ENCODE data around the gene PKP3. TPM values are rescaled to one million over a fixed set of nuclear protein-coding genes. Genes with fewer than 3 reads are reported as not detected.

The PKP3 gene
- polyA plus RNA-seq, 1 of the 3 experiments (the other 2 are of a cell fraction) = 1.4 TPM

DNA sequence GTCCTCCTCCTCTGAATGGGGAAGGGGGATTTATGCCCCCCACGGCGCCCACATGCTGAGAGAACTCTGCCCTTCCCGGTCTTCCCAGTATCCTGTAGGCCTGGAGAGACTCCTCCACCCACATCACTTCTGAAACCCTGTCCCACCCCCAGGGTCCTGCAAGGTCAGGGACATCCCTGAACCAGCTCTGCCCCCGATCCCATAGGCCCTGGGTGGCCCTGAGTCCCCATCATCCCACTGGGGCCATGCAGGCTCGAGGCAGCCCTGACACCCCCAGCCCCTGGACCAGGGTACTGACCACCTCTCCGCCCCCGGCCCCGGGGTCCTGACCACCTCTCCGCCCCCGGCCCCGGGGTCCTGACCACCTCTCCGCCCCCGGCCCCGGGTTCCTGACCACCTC, 13.0 kb upstream of the PKP3 start:
- no peak overlapping the region for H3K27ac ChIP-seq (ENCODE audit: low read depth in 2 of 2, low read length in 1 of 2)
- H3K9me2 ChIP-seq = no peaks in the 10 kb centered on the region
- TF ChIP-seq RXRA (IDR thresholded peaks at IDR 0.05; ENCODE audit: borderline replicate concordance, low read depth) = no peak
- no peak for TF ChIP-seq RFX5 (IDR thresholded peaks at IDR 0.05; ENCODE audit: low read length)
- TF ChIP-seq TCF12 (IDR thresholded peaks at IDR 0.05) = no peak
- TF ChIP-seq YY1 (IDR thresholded peaks at IDR 0.05; ENCODE audit: low read depth) = no peak
- TF ChIP-seq, protein P1, sequence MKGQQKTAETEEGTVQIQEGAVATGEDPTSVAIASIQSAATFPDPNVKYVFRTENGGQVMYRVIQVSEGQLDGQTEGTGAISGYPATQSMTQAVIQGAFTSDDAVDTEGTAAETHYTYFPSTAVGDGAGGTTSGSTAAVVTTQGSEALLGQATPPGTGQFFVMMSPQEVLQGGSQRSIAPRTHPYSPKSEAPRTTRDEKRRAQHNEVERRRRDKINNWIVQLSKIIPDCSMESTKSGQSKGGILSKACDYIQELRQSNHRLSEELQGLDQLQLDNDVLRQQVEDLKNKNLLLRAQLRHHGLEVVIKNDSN (IDR thresholded peaks at IDR 0.05; ENCODE audit: borderline replicate concordance, low read depth) = no peak
- TF ChIP-seq FOXM1 (IDR thresholded peaks at IDR 0.05; ENCODE audit: low read depth) = no peak
- TF ChIP-seq, protein P2, sequence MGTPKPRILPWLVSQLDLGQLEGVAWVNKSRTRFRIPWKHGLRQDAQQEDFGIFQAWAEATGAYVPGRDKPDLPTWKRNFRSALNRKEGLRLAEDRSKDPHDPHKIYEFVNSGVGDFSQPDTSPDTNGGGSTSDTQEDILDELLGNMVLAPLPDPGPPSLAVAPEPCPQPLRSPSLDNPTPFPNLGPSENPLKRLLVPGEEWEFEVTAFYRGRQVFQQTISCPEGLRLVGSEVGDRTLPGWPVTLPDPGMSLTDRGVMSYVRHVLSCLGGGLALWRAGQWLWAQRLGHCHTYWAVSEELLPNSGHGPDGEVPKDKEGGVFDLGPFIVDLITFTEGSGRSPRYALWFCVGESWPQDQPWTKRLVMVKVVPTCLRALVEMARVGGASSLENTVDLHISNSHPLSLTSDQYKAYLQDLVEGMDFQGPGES (IDR thresholded peaks at IDR 0.05; ENCODE audit: low read depth, low read length) = no peak
- H3K9ac ChIP-seq = no peak overlapping the region
- H3K79me2 ChIP-seq (ENCODE audit: insufficient read depth) = no peaks in the 10 kb centered on the region
- peaks cover 0 to 17% of the 10 kb centered on the region in 2 experiments for H3K36me3 ChIP-seq (replicated peaks in 1 of 2; ENCODE audit: control insufficient read depth in 1 of 2, insufficient read depth in 2 of 2, low read length in 1 of 2)
- no peaks in the 10 kb centered on the region for H3F3A ChIP-seq (replicated peaks; ENCODE audit: insufficient read depth)
- CTCF ChIA-PET = no interaction called here
- H4K20me1 ChIP-seq (ENCODE audit: insufficient read depth) = no peaks in the 10 kb centered on the region
- WGBS (ENCODE audit: low lambda C conversion rate) = 92% methylated on average over 4 of the region's 14 CpGs
- H3K9me3 ChIP-seq = no peaks in the 10 kb centered on the region
- H3K4me1 ChIP-seq (ENCODE audit: control insufficient read depth in 1 of 2, insufficient read depth in 2 of 2, low read depth in 1 of 2, low read length in 1 of 2) = peaks cover 0 to 4% of the 10 kb centered on the region in 2 experiments; a peak in 1 of 4 replicates
- POLR2A ChIA-PET = no interaction called here
- H2AFZ ChIP-seq (ENCODE audit: low read depth) = no peak overlapping the region
- DNase-seq = no peak
- no peak overlapping the region for H3K4me2 ChIP-seq
- H3K4me3 ChIP-seq (ENCODE audit: low read depth in 2 of 2, low read length in 1 of 2) = no peak overlapping the region
- no peaks in the 10 kb centered on the region for H3K27me3 ChIP-seq (ENCODE audit: insufficient read depth)

DNA sequence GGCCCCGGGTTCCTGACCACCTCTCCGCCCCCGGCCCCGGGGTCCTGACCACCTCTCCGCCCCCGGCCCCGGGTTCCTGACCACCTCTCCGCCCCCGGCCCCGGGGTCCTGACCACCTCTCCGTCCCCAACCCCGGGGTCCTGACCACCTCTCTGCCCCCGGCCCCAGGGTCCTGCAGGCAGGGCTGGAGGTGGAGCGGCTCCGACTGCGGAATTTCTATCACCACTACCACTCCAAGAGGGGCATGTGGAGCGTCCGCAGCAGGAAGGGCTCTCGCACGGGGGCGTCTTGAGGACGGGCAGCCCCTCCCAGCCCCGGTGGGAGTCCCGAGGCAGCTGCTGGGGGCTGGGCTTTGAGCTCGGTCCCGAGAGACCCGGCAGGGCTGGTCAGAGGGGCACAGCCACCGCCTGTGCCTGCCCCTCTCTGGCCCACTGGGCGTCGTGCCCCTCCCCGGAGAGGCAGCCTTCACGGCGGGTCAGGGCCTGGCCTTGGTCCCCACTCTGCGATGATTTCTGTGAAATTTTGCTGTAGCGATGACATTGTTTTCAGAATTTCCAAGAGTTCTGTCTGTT, 12.4 kb upstream of the PKP3 start:
- H3K79me2 ChIP-seq (ENCODE audit: insufficient read depth) = no peaks in the 10 kb centered on the region
- H3K4me1 ChIP-seq (ENCODE audit: control insufficient read depth in 1 of 2, insufficient read depth in 2 of 2, low read depth in 1 of 2, low read length in 1 of 2) = peaks cover 0 to 4% of the 10 kb centered on the region in 2 experiments; a peak in 1 of 4 replicates
- H3K36me3 ChIP-seq (replicated peaks in 1 of 2; ENCODE audit: control insufficient read depth in 1 of 2, insufficient read depth in 2 of 2, low read length in 1 of 2) = peaks cover 0 to 17% of the 10 kb centered on the region in 2 experiments
- POLR2A ChIA-PET = no interaction called here
- H3K27ac ChIP-seq (ENCODE audit: low read depth in 2 of 2, low read length in 1 of 2) = no peak overlapping the region
- no peak for DNase-seq
- WGBS (ENCODE audit: low lambda C conversion rate) = 95% methylated on average over 11 of the region's 35 CpGs
- CTCF ChIA-PET = interaction anchor here (1.9 kb wide), 1 partner anchor 67 kb away, joined by 11 read pairs; no protein-coding TSS in a partner anchor
- H3K9ac ChIP-seq = no peak overlapping the region
- no peak overlapping the region for H3K4me3 ChIP-seq (ENCODE audit: low read depth in 2 of 2, low read length in 1 of 2)
- no peaks in the 10 kb centered on the region for H3K9me3 ChIP-seq
- H3K27me3 ChIP-seq (ENCODE audit: insufficient read depth) = no peaks in the 10 kb centered on the region
- H4K20me1 ChIP-seq (ENCODE audit: insufficient read depth) = no peaks in the 10 kb centered on the region
- no peak overlapping the region for H2AFZ ChIP-seq (ENCODE audit: low read depth)
- no peaks in the 10 kb centered on the region for H3F3A ChIP-seq (replicated peaks; ENCODE audit: insufficient read depth)
- no peak overlapping the region for H3K4me2 ChIP-seq
- H3K9me2 ChIP-seq = no peaks in the 10 kb centered on the region
- TF ChIP-seq SMC3 (IDR thresholded peaks at IDR 0.05; ENCODE audit: low read depth, low read length) (no peak), FOSL2 (IDR thresholded peaks at IDR 0.05; ENCODE audit: borderline replicate concordance, low read depth) (no peak), FOXM1 (IDR thresholded peaks at IDR 0.05; ENCODE audit: low read depth) (no peak), RFX5 (IDR thresholded peaks at IDR 0.05; ENCODE audit: low read length) (no peak), SIN3A (IDR thresholded peaks at IDR 0.05; ENCODE audit: borderline replicate concordance, low read depth, low read length) (no peak), ELF1 (IDR thresholded peaks at IDR 0.05) (no peak), JUND (IDR thresholded peaks at IDR 0.05) (no peak)
- TF ChIP-seq, protein P1 (IDR thresholded peaks at IDR 0.05; ENCODE audit: borderline replicate concordance, low read depth) = no peak
